GM19324 (cell line): ENCODE measurements around the gene SPNS2.

Experiments used
- ATAC-seq: cut with Tn5 transposase; IDR thresholded peaks from one replicate; pipeline ENCODE4 v1.9.1; 2021; ENCODE audit warnings: mild to moderate bottlenecking, moderate library complexity; ENCODE audit not compliant: unreplicated experiment, low FRiP score

Gene SPNS2

GRCh38 chr17:4498461-4499397, at the start of gene SPNS2:
TSS of gene SPNS2 (plus strand) at chr17:4498881. CDS start at chr17:4499048, 167 bp downstream.
- ATAC-seq: peak; percentile 64

- ATAC-seq: no peak
Measured at GRCh38 chr17:4449736-4450135, 48.9 kb upstream of the SPNS2 start.

DNA sequence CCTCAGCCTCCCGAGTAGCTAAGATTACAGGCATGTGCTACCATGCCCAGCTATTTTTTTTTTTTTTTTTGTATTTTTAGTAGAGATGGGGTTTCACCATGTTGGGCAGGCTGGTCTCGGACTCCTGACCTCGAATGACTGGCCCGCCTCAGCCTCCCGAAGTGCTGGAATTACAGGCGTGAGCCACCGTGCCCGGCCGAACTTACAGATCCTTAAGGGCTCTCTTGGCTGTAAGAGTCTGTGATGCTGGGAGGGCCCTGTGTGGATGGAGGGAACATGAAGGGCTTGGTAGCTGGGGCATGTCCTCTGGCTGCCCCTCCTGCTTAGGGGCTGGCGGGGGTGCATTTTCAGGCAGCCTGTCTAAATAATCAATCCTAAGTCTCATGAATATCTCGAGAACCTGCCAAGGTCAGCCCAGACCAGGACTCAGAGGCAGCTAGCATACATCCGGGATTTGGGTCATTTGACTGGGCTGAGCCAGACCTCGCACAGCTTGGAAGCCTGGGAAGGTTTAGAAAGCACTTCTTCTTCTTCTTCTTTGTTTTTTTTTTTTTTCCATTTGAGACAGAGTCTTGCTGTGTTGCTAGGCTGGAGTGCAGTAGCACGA, 47.9 kb upstream of the SPNS2 start:
- no peak for ATAC-seq

DNA sequence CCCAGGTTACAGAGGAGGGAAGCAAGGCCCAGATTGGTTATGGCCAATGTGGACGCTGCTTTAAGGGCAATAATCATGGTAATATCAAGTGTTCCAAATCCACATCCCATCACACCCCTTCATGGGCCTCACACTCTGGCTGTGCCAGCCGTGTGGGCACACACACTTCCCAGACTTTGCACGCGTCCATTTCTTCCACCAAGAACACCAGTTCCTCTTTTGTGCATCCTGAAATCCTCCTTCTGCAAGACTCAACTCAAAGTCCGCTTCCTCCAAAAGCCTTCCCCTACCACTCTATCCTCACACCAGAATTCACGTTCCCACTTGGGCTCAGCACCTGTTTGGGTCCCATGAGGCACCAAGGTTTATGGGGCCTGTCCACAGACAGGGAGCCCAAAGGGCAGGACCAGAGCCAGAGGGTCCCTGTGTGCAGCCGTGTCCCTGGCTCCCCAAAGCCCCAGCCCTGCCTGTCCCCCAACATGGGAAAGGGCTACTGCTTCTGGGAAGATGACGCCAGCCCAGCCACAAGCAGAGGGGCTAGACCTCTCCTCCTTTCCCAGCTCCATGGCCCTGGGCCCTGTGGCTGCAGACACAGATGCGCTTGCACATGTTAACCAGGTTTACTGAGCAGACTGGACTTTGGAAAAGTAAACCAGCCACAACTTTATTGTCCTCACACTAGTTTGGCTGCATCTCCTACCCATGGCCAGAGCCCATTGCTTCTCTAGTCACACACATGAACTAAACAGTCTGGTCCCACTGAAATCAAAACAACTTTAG, 44.7 kb upstream of the SPNS2 start:
- ATAC-seq: no peak

DNA sequence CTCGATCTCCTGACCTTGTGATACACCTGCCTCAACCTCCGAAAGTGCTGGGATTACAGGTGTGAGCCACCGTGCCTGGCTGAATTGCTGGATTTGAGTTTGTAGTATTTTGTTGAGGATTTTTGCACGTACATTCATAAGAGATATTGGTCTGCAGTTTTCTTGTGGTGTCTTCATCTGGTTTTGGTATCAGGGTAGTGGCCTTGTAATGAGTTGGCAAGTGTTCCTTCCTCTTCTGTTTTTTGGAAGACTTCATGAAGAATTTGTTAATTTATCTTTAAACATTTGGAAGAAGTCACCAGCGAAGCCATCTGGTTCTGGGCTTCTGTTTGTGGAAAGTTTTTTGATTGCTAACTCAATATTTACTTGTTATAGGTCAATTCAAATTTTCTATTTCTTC, 38.0 kb upstream of the SPNS2 start:
- no peak for ATAC-seq

GRCh38 chr17:4463818-4464476, 34.7 kb upstream of the SPNS2 start:
- ATAC-seq: no peak

DNA sequence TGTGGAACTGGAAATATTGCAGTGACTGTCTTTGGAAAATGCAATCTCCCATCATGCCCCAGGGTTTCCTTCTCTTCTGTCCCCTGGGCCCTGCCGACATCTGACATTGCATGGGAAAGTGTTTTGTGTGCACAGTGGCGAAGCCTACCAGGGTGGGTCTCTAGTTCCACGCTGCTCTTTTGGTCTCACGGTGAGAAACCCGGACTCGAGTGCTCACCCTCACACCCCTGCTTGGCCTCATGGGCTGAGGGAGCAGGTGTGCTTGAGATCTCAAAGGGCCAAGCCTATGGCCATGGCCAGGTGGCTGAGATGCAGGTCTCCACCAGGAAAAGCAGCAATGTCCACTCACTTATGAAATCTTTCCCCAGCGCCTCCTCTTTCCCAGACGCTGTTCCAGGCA, 32.9 kb upstream of the SPNS2 start:
- no peak for ATAC-seq

- ATAC-seq: no peak
Measured at GRCh38 chr17:4467287-4467686, 31.4 kb upstream of the SPNS2 start.

DNA sequence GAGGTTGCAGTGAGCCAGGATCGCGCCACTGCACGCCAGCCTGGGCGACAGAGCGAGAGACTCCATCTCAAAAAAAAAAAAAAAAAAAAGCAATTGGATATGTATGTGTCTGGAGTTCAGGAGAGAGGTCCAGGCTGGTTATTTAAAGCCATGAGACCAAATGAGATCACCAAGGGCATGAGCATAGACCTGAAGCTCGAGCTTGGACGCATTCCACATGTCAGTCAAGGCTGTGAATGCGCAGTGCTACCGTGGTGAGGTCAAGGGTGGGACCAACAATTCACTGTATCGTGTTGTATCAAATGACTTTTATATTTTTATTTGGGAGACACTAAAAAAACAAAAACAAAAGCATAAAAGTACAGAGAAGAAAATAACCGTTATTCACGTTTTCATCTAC, 29.1 kb upstream of the SPNS2 start:
- ATAC-seq: no peak

- no peak for ATAC-seq
Measured at GRCh38 chr17:4472286-4472685, 26.4 kb upstream of the SPNS2 start.

DNA sequence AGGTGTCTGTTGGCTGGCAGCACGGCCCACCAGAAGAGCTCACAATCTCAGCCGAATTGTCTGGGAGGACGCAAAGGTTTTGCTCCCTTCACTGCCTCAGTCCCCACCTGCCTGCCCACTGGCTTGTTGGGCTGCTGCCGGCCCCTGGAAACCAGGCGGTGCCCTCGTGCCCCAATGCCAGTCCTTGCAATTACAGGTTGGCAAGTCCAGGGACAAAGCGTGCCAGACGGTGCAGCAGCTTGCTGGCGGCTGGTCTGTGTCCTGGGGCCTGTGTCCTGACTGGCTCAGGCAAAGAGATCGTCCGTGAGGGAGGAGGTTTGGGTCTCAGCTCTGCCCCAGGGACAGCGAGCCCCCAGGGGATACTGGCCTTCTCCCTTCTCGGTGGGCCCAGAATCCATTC, 24.6 kb upstream of the SPNS2 start:
- no peak for ATAC-seq

GRCh38 chr17:4475001-4475400, 23.7 kb upstream of the SPNS2 start:
- no peak for ATAC-seq

DNA sequence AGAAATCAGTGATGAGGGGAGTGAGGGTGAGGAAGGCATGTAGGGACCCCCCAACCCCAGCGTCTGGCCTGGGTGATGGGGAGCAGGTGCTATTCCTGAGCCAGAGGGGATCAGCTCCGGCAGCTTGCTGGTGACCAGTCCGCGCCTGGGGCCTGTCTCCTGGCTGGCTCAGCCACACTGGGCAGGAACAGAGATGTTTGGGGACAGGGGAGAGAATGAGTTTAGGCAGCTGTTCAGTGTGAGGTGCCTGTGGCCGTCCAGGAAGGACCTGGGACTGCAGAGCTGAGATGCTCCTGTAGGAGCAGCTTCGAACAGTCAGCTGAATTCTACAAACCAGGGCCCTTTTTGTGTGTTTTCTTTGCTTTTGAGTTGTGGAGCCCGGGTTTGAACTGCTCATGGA, 23.2 kb upstream of the SPNS2 start:
- ATAC-seq: no peak

- no peak for ATAC-seq
Measured at GRCh38 chr17:4476017-4476416, 22.7 kb upstream of the SPNS2 start.

- ATAC-seq: no peak
Measured at GRCh38 chr17:4476511-4477070, 22.1 kb upstream of the SPNS2 start.

DNA sequence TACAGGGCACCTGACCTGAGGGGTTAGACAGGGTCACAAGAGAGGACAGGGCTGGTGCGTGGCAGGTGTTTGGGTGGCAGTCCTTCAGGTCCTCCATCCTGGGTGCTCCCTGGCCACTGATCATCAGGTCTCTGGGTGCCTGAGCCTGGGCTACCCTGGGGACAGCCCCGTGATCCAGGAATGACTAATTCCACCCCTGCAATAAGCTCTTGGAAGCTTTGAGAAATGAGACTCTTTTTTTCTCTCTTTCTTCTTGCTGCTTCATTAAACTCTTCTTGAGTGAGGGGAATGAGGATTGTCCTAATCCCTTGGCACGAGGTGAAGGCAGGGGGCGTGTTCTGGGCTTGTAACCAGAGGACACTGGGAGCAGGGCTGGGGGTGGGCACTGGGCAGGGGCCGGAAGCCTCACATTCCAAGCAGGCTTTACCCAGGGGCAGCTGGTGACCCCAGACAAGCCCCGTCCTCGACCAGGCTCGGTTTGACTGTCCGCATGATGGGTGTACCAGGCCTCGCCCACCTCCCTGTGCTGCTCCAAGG, 21.4 kb upstream of the SPNS2 start:
- ATAC-seq: no peak

- no peak for ATAC-seq
Measured at GRCh38 chr17:4478318-4478830, 20.3 kb upstream of the SPNS2 start.

DNA sequence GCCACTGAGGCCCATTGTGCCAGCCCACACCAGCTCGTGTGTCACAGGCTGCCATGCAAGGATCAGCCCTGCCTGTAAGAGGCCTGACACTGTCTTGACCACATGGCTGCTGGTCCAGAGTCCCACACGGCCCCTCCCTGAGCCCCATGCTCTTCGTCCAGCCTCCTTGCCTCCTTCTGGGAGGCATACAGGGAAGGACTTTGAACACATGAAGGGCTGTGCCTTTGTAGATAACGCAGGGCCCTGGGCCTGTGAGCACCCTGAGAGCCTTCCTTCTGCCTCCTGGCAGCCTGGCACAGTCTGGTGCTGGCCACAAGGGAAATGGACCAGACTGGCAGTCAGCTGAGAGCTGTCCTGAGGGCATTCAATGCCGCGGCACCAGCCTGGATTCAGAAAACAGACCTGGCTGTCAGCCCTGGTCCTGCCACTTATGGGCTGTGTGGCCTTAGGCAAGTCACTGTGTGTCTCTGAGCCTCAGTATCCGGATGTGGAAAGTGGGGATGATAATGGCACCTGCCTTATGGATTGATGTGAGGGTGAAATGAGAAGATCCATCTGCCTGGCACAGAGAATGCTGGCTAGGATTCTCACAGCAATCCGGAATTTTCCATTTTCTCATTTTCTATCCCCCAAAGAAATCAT, 19.2 kb upstream of the SPNS2 start:
- ATAC-seq: no peak

DNA sequence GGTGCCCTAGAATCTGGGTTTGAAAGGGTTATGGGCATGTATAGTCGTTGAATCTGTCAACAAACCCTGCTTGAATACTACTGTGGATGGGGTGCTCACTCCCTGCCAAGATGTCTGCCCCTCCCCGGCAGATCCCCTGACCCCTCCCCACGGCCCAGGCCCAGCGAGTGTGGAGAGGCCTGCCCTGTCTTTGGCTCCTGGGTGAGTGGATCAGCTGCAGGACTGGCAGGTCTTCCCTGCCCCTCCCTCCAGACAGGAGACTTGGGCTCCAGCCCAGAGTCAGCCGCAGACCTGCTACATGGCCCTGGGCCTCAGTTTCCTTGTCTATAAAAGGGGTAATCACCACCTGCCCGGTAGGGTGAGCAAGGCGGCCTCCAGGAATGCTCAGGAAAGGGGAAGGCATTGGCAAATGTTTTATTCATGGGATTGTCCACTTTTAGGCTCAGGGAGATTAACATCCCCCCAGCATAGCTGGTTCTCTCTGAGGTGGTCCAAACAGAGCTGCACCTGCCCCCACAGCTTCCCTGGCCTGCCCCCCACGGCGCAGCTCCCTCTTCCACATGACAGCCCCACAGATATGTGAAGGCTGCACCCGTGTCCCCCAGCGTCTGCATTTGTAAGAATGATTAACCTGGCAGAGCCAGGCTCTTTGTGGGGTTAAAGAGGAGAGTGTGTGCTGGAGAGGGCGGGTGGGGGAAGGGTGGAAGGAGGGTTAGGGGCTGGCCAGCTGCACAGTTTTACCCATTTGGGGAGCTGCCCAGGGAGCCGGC, 18.5 kb upstream of the SPNS2 start:
- no peak for ATAC-seq
